MCF 10A (cell line): ENCODE measurements around the gene DIAPH2. TPM values are rescaled to one million over a fixed set of nuclear protein-coding genes. Genes with fewer than 3 reads are reported as not detected.

Experiments used
- BruUV-seq: library from RNA; stranded (reverse); fragments of 400-500 nt; replicated peaks from 2 replicates; lab custom pipeline; 2021; lab: Mats Ljungman, UMichigan
- CTCF ChIA-PET: fragments of 300-600 bp; sonication (Branson Sonifier 250); formaldehyde crosslinking; extraction: SDS; loops from one replicate; lab custom pipeline; 2021; ENCODE audit warnings: antibody characterized with exemption, inconsistent platforms; lab: Yijun Ruan, JAX
- POLR2A ChIA-PET: fragments of 300-600, 350-650 bp; sonication (Branson Sonifier 250); formaldehyde crosslinking; extraction: SDS; loops from one replicate; lab custom pipeline; 2020; ENCODE audit warnings: antibody characterized with exemption, inconsistent platforms; lab: Yijun Ruan, JAX
- DNase-seq: peaks from one replicate; pipeline ENCODE4 v3.0.0-alpha.2; 2018; ENCODE audit not compliant: unreplicated experiment
- H3K27ac Mint-ChIP-seq: one replicate; pipeline ENCODE4 v1.8.0; 2022; ENCODE audit warnings: mild to moderate bottlenecking, low read depth, mixed read lengths; ENCODE audit not compliant: unreplicated experiment
- H3K27me3 Mint-ChIP-seq: one replicate; pipeline ENCODE4 v1.8.0; 2022; ENCODE audit warnings: mixed read lengths; ENCODE audit not compliant: insufficient read depth, unreplicated experiment
- H3K36me3 Mint-ChIP-seq: one replicate; pipeline ENCODE4 v1.8.0; 2022; ENCODE audit warnings: mild to moderate bottlenecking, moderate library complexity, mixed read lengths; ENCODE audit not compliant: insufficient read depth, unreplicated experiment
- H3K4me1 Mint-ChIP-seq: one replicate; pipeline ENCODE4 v1.8.0; 2022; ENCODE audit warnings: mixed read lengths; ENCODE audit not compliant: insufficient read depth, unreplicated experiment
- H3K4me3 Mint-ChIP-seq: one replicate; pipeline ENCODE4 v1.8.0; 2022; ENCODE audit warnings: mild to moderate bottlenecking, moderate library complexity, mixed read lengths; ENCODE audit not compliant: unreplicated experiment
- H3K9me3 Mint-ChIP-seq: one replicate; pipeline ENCODE4 v1.8.0; 2022; ENCODE audit warnings: mixed read lengths; ENCODE audit not compliant: unreplicated experiment
- intact Hi-C: fragments of 100-400 bp; cut with micrococcal nuclease; formaldehyde crosslinking; loops from 2 replicates; pipeline ENCODE4 v1.14.1; 2022
- total RNA-seq: library from RNA; stranded (reverse); gene quantifications from 2 replicates; pipeline ENCODE4 v1.2.3, GENCODE V29; 2022
- TF ChIP-seq, protein P1 (sequence below): fragments of 200-600 bp; IDR thresholded peaks from one replicate; pipeline ENCODE4 v1.8.0; 2022; ENCODE audit warnings: antibody characterized with exemption, mild to moderate bottlenecking; ENCODE audit not compliant: unreplicated experiment

DIAPH2 gene
- total RNA-seq, 1 experiment from 2014 or later, result 17.6 TPM

DNA sequence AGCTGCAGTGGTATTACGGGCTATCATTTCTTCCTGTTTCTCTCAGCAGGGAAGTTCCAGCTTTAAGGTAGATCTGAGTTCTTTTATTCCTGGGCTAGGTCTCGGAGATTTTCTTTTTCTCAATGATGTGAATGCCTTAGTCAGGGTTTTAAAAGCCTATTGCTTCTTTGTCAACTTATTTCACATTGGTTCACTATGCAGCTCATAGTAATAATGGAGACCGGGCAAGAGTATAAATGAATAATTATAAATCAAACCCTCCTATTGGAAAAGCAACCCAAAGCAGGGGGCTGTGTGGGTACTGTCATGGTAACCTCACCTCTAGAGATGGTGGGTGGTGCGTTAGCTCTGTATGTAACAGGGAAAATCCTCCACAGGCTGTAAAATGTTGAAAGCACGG is 762.7 kb downstream of the DIAPH2 start:
- no peak overlapping the region for H3K4me3 Mint-ChIP-seq
- ChIA-PET POLR2A (no interaction called here), CTCF (interaction anchor here (0.9 to 1.0 kb wide), 2 partner anchors 15 to 238 kb away, joined by 3 to 4 read pairs; no protein-coding TSS in a partner anchor)
- intact Hi-C loops, result loop anchor here (10.0 kb wide), 1 partner anchor 1197 kb away; no protein-coding TSS in a partner anchor
- peaks cover 36% of the 10 kb centered on the region for H3K27me3 Mint-ChIP-seq
- no peak for DNase-seq
- TF ChIP-seq, protein P1, sequence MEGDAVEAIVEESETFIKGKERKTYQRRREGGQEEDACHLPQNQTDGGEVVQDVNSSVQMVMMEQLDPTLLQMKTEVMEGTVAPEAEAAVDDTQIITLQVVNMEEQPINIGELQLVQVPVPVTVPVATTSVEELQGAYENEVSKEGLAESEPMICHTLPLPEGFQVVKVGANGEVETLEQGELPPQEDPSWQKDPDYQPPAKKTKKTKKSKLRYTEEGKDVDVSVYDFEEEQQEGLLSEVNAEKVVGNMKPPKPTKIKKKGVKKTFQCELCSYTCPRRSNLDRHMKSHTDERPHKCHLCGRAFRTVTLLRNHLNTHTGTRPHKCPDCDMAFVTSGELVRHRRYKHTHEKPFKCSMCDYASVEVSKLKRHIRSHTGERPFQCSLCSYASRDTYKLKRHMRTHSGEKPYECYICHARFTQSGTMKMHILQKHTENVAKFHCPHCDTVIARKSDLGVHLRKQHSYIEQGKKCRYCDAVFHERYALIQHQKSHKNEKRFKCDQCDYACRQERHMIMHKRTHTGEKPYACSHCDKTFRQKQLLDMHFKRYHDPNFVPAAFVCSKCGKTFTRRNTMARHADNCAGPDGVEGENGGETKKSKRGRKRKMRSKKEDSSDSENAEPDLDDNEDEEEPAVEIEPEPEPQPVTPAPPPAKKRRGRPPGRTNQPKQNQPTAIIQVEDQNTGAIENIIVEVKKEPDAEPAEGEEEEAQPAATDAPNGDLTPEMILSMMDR, result no peak
- BruUV-seq, result no TSS peak
- H3K27ac Mint-ChIP-seq, result no peak overlapping the region
- no peaks in the 10 kb centered on the region for H3K9me3 Mint-ChIP-seq
- no peaks in the 10 kb centered on the region for H3K4me1 Mint-ChIP-seq
- no peaks in the 10 kb centered on the region for H3K36me3 Mint-ChIP-seq

DNA sequence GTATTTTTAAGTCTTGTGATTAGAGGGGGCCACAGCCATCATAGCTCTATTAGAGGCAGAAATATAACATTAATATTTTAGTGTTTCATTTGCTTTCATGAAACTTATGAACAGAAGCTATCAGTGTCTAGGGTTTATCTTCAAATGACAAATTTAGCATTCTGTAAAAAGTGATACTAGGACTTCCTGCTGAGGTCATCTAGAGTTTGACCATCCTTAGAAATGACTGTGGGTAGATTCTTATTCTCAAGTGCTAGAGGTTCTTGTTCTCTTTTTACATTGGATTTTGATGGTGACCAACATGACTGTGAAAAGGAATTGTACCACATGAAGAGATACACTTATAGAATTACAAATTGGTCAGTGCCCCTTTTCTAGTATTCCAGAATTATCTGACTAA is 767.6 kb downstream of the DIAPH2 start:
- CTCF ChIA-PET, result interaction anchor here (0.5 kb wide), 1 partner anchor 1933 kb away, joined by 3 read pairs; no protein-coding TSS in a partner anchor
- no peak overlapping the region for H3K27ac Mint-ChIP-seq
- H3K36me3 Mint-ChIP-seq, result no peaks in the 10 kb centered on the region
- TF ChIP-seq, protein P1, result no peak
- H3K4me3 Mint-ChIP-seq, result no peak overlapping the region
- no peaks in the 10 kb centered on the region for H3K4me1 Mint-ChIP-seq
- POLR2A ChIA-PET, result no interaction called here
- no peaks in the 10 kb centered on the region for H3K9me3 Mint-ChIP-seq
- no peak for DNase-seq
- no TSS peak for BruUV-seq
- peaks cover 6% of the 10 kb centered on the region for H3K27me3 Mint-ChIP-seq
- intact Hi-C loops, result no loop called here

DNA sequence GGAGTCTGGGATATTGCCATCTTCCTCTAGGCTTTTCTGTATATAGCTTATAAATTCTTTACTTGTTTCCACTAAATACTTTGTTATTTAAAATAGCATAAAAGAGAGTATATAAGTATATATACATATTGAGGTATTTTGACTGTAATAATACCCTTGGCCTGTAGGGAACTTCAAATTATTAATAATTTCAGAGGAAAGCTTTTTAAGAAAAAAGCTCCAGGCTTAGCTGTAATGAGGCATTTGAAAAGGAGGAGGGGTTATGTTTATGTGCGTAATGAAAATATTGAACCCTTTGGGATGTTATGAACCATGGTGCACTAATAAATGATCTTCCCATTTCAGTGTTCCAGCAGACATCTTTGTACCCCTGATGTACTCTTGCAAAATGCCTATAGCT is 777.1 kb downstream of the DIAPH2 start:
- Mint-ChIP-seq H3K4me3 (no peak overlapping the region), H3K36me3 (no peaks in the 10 kb centered on the region), H3K9me3 (no peaks in the 10 kb centered on the region), H3K27ac (no peak overlapping the region), H3K27me3 (no peaks in the 10 kb centered on the region), H3K4me1 (no peaks in the 10 kb centered on the region)
- TF ChIP-seq, protein P1, result no peak
- intact Hi-C loops, result no loop called here
- no peak for DNase-seq
- CTCF ChIA-PET, result interaction anchor here (0.6 kb wide), 3 partner anchors 14 to 355 kb away, joined by 3 to 4 read pairs (median 3); no protein-coding TSS in a partner anchor
- no TSS peak for BruUV-seq
- POLR2A ChIA-PET, result interaction anchor here (0.9 kb wide), 1 partner anchor 14 kb away, joined by 3 read pairs; no protein-coding TSS in a partner anchor

DNA sequence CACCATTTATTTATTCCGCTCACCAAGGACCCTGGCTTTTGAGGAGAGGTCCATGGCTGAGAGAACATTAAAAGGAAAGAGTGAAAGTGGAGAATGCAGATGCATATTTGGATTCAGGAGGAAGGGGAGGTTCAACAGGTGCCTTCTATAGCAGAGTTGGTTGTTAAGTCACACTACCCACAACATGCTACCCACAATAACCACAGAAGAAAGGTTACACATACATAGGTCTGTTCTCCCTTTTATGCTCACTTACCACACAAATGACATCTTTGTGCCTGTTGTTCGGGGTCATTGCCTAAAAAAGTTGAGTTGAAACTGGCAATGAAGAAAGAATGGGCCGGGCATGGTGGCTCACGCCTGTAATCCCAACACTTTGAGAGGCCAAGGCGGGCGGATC is 786.4 kb downstream of the DIAPH2 start:
- H3K27me3 Mint-ChIP-seq, result peaks cover 12% of the 10 kb centered on the region
- H3K4me3 Mint-ChIP-seq, result no peak overlapping the region

More for the DNA sequence above, 786.4 kb downstream of the DIAPH2 start:
- intact Hi-C loops, result no loop called here
- no peak for DNase-seq
- H3K9me3 Mint-ChIP-seq, result no peaks in the 10 kb centered on the region
- ChIA-PET POLR2A (no interaction called here), CTCF (interaction anchor here (0.7 kb wide), 1 partner anchor 1296 kb away, joined by 4 read pairs; no protein-coding TSS in a partner anchor)
- no peak overlapping the region for H3K27ac Mint-ChIP-seq
- TF ChIP-seq, protein P1, result no peak
- no peaks in the 10 kb centered on the region for H3K4me1 Mint-ChIP-seq
- BruUV-seq, result no TSS peak
- H3K36me3 Mint-ChIP-seq, result no peaks in the 10 kb centered on the region
